ENCODE measurements around the gene ADCY1. TPM values are rescaled to one million over a fixed set of nuclear protein-coding genes. Genes with fewer than 3 reads are reported as not detected.

Gene ADCY1
- polyA plus RNA-seq, 1 donor = 1.4 TPM

GRCh38 chr7:45695249-45695995 lies 121.3 kb downstream of the ADCY1 start:
- no peaks in the 10 kb centered on the region for H3K9me3 ChIP-seq (ENCODE audit: control insufficient read depth, low read depth, low read length)
- H3K4me1 ChIP-seq (ENCODE audit: control insufficient read depth, insufficient read depth, low read length) = peaks cover 10% of the 10 kb centered on the region
- no CpG with 5 or more reads among the region's 5 CpGs for WGBS (ENCODE audit: insufficient coverage, low lambda C conversion rate)
- H3K27ac ChIP-seq (ENCODE audit: low read length) = no peak overlapping the region
- H3K36me3 ChIP-seq (ENCODE audit: control insufficient read depth, insufficient read depth, low read length) = no peaks in the 10 kb centered on the region
- no peak overlapping the region for H3K4me3 ChIP-seq (ENCODE audit: low read length)
- H3K27me3 ChIP-seq (ENCODE audit: control insufficient read depth, insufficient read depth, low read length) = no peaks in the 10 kb centered on the region
- DNase-seq = no peak

- no peaks in the 10 kb centered on the region for H3K36me3 ChIP-seq (ENCODE audit: control insufficient read depth, insufficient read depth, low read length)
- no peak for DNase-seq
- WGBS (ENCODE audit: insufficient coverage, low lambda C conversion rate) = no CpG with 5 or more reads among the region's 4 CpGs
- H3K4me1 ChIP-seq (ENCODE audit: control insufficient read depth, insufficient read depth, low read length) = no peaks in the 10 kb centered on the region
- no peak overlapping the region for H3K27ac ChIP-seq (ENCODE audit: low read length)
- no peak overlapping the region for H3K4me3 ChIP-seq (ENCODE audit: low read length)
- H3K9me3 ChIP-seq (ENCODE audit: control insufficient read depth, low read depth, low read length) = no peaks in the 10 kb centered on the region
- no peaks in the 10 kb centered on the region for H3K27me3 ChIP-seq (ENCODE audit: control insufficient read depth, insufficient read depth, low read length)
Measured at GRCh38 chr7:45696476-45696875, 122.3 kb downstream of the ADCY1 start.

DNA sequence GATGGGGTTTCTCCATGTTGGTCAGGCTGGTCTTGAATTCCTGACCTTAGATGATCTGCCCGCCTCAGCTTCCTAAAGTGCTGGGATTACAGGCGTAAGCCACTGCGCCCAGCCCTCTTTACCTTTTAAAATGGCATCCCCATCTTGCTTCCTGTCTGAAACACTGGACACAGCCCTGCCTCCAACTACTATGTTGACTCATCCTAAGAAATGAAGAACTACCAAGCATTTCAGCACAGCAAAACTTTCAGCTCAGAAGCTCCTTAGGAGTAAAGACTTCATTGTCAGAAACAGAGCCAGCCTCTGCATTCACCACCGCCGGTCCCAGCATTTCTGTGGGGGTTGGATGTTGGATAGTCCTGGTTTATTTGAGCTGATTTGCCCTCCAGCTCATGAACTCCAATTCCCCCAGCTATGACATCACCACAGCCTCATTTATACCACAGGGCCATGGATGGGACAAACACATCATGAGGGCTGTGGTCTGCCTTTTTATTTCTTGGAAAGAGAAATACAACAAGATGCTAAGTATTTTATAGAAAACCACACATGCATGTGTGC lies 123.5 kb downstream of the ADCY1 start:
- no peaks in the 10 kb centered on the region for H3K36me3 ChIP-seq (ENCODE audit: control insufficient read depth, insufficient read depth, low read length)
- no peak overlapping the region for H3K4me3 ChIP-seq (ENCODE audit: low read length)
- H3K4me1 ChIP-seq (ENCODE audit: control insufficient read depth, insufficient read depth, low read length) = no peaks in the 10 kb centered on the region
- H3K9me3 ChIP-seq (ENCODE audit: control insufficient read depth, low read depth, low read length) = no peaks in the 10 kb centered on the region
- DNase-seq = no peak
- no peak overlapping the region for H3K27ac ChIP-seq (ENCODE audit: low read length)
- WGBS (ENCODE audit: insufficient coverage, low lambda C conversion rate) = no CpG with 5 or more reads among the region's 5 CpGs
- no peaks in the 10 kb centered on the region for H3K27me3 ChIP-seq (ENCODE audit: control insufficient read depth, insufficient read depth, low read length)

GRCh38 chr7:45698303-45699014 lies 124.3 kb downstream of the ADCY1 start:
- DNase-seq = no peak
- no CpG with 5 or more reads among the region's 6 CpGs for WGBS (ENCODE audit: insufficient coverage, low lambda C conversion rate)
- H3K9me3 ChIP-seq (ENCODE audit: control insufficient read depth, low read depth, low read length) = no peaks in the 10 kb centered on the region

DNA sequence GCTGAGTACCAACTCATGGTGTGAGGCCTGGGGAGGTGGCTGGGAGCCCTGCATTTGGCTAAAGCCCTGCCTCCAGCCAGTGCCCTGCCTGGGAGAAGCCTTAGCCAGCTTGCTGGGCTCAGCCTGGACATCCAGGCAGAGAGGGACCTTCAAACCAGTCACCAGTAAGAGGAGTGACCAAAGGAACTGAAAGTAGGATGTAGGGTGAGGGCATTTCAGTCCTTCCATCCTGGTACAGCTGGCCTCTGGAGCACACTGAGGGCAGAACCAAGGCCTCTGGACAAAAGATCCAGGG lies 124.8 kb downstream of the ADCY1 start:
- Histone ChIP-seq H3K4me3 (ENCODE audit: low read length) (no peak overlapping the region), H3K27me3 (ENCODE audit: control insufficient read depth, insufficient read depth, low read length) (no peaks in the 10 kb centered on the region), H3K9me3 (ENCODE audit: control insufficient read depth, low read depth, low read length) (no peaks in the 10 kb centered on the region), H3K36me3 (ENCODE audit: control insufficient read depth, insufficient read depth, low read length) (no peaks in the 10 kb centered on the region), H3K4me1 (ENCODE audit: control insufficient read depth, insufficient read depth, low read length) (no peaks in the 10 kb centered on the region), H3K27ac (ENCODE audit: low read length) (no peak overlapping the region)
- no peak for DNase-seq

More at GRCh38 chr7:45698303-45699014, 124.3 kb downstream of the ADCY1 start:
- H3K27me3 ChIP-seq (ENCODE audit: control insufficient read depth, insufficient read depth, low read length) = no peaks in the 10 kb centered on the region
- no peaks in the 10 kb centered on the region for H3K4me1 ChIP-seq (ENCODE audit: control insufficient read depth, insufficient read depth, low read length)
- no peak overlapping the region for H3K4me3 ChIP-seq (ENCODE audit: low read length)
- no peak overlapping the region for H3K27ac ChIP-seq (ENCODE audit: low read length)
- no peaks in the 10 kb centered on the region for H3K36me3 ChIP-seq (ENCODE audit: control insufficient read depth, insufficient read depth, low read length)

- Histone ChIP-seq H3K9me3 (ENCODE audit: control insufficient read depth, low read depth, low read length) (no peaks in the 10 kb centered on the region), H3K36me3 (ENCODE audit: control insufficient read depth, insufficient read depth, low read length) (no peaks in the 10 kb centered on the region), H3K27ac (ENCODE audit: low read length) (no peak overlapping the region), H3K4me3 (ENCODE audit: low read length) (no peak overlapping the region), H3K27me3 (ENCODE audit: control insufficient read depth, insufficient read depth, low read length) (no peaks in the 10 kb centered on the region), H3K4me1 (ENCODE audit: control insufficient read depth, insufficient read depth, low read length) (no peaks in the 10 kb centered on the region)
- no CpG with 5 or more reads among the region's 11 CpGs for WGBS (ENCODE audit: insufficient coverage, low lambda C conversion rate)
- no peak for DNase-seq
Measured at GRCh38 chr7:45699726-45700390, 125.7 kb downstream of the ADCY1 start.

- Histone ChIP-seq H3K27me3 (ENCODE audit: control insufficient read depth, insufficient read depth, low read length) (no peaks in the 10 kb centered on the region), H3K9me3 (ENCODE audit: control insufficient read depth, low read depth, low read length) (no peaks in the 10 kb centered on the region), H3K27ac (ENCODE audit: low read length) (no peak overlapping the region), H3K4me1 (ENCODE audit: control insufficient read depth, insufficient read depth, low read length) (no peaks in the 10 kb centered on the region), H3K4me3 (ENCODE audit: low read length) (no peak overlapping the region), H3K36me3 (ENCODE audit: control insufficient read depth, insufficient read depth, low read length) (no peaks in the 10 kb centered on the region)
- no peak for DNase-seq
- no CpG with 5 or more reads among the region's 2 CpGs for WGBS (ENCODE audit: insufficient coverage, low lambda C conversion rate)
Measured at GRCh38 chr7:45700556-45700955, 126.4 kb downstream of the ADCY1 start.

DNA sequence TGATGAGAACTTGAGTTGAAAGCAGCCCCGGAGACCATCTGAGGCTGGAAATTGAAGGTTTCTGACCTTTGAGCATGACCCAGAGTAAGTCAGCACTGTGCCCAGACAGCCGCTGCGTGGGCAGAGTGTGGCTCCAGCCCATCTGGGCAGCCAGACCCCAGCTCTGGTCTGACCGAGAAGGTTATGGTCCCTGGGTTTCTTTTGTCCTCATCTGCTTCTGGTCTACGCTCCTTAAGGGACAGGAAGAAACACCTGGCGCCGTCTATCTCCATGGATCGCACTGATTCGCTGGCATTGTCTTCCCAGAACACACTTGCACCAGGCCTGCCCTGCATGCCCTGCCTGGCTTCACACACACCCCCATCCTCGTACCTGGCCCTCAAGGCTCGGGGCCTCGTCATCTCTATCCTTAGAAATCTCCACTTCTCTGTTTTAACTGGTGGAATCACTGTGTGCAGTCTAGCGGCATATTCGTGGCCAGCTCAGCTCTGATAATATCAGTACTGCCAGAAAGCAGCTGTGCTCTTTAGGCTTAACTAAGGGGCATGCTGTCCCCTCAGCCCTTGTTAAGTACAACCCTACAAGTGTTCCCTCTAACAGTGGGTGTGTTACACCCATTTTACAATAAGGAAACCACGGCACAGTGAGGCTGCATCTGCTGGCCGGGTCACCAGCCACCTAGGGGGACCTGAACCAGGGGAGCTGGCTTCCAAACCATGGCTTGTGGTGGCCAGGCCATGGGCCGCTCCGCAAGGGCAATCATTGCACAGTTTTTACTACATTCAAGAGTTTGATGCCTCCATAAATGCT lies 127.7 kb downstream of the ADCY1 start:
- Histone ChIP-seq H3K36me3 (ENCODE audit: control insufficient read depth, insufficient read depth, low read length) (no peaks in the 10 kb centered on the region), H3K9me3 (ENCODE audit: control insufficient read depth, low read depth, low read length) (no peaks in the 10 kb centered on the region), H3K4me3 (ENCODE audit: low read length) (no peak overlapping the region), H3K27me3 (ENCODE audit: control insufficient read depth, insufficient read depth, low read length) (no peaks in the 10 kb centered on the region), H3K27ac (ENCODE audit: low read length) (no peak overlapping the region), H3K4me1 (ENCODE audit: control insufficient read depth, insufficient read depth, low read length) (no peaks in the 10 kb centered on the region)
- no peak for DNase-seq
- WGBS (ENCODE audit: insufficient coverage, low lambda C conversion rate) = 100% methylated on average over 2 of the region's 18 CpGs

DNA sequence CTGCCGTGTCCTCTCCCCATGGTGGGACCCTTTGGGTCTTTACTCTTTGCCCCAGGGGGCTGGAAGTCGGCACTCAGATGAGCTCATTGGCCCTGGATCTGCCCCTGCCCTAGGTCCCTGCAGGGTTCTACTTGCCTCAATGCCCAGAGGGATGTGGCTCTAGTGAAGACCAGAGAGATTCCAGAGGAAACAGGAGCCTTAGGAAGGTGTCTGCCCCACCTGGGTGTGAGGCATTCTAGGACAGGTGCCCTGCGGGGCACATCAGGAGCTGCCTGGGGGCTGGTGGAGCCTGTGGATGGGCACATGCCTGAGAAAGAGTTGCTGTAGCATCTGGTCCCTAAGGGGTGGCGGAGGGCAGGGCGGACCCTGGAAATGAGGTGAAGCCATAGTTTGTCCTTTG lies 128.6 kb downstream of the ADCY1 start:
- Histone ChIP-seq H3K4me3 (ENCODE audit: low read length) (no peak overlapping the region), H3K4me1 (ENCODE audit: control insufficient read depth, insufficient read depth, low read length) (no peaks in the 10 kb centered on the region), H3K9me3 (ENCODE audit: control insufficient read depth, low read depth, low read length) (no peaks in the 10 kb centered on the region), H3K36me3 (ENCODE audit: control insufficient read depth, insufficient read depth, low read length) (no peaks in the 10 kb centered on the region), H3K27ac (ENCODE audit: low read length) (no peak overlapping the region), H3K27me3 (ENCODE audit: control insufficient read depth, insufficient read depth, low read length) (no peaks in the 10 kb centered on the region)
- no peak for DNase-seq
- WGBS (ENCODE audit: insufficient coverage, low lambda C conversion rate) = no CpG with 5 or more reads among the region's 5 CpGs

- H3K27me3 ChIP-seq (ENCODE audit: control insufficient read depth, insufficient read depth, low read length) = no peaks in the 10 kb centered on the region
- no CpG with 5 or more reads among the region's 20 CpGs for WGBS (ENCODE audit: insufficient coverage, low lambda C conversion rate)
- H3K4me3 ChIP-seq (ENCODE audit: low read length) = no peak overlapping the region
- no peaks in the 10 kb centered on the region for H3K36me3 ChIP-seq (ENCODE audit: control insufficient read depth, insufficient read depth, low read length)
- no peaks in the 10 kb centered on the region for H3K9me3 ChIP-seq (ENCODE audit: control insufficient read depth, low read depth, low read length)
- no peak overlapping the region for H3K27ac ChIP-seq (ENCODE audit: low read length)
- DNase-seq = no peak
- H3K4me1 ChIP-seq (ENCODE audit: control insufficient read depth, insufficient read depth, low read length) = no peaks in the 10 kb centered on the region
Measured at GRCh38 chr7:45703373-45703821, 129.2 kb downstream of the ADCY1 start.
